ENCODE data around the gene DSCAM.

DNA sequence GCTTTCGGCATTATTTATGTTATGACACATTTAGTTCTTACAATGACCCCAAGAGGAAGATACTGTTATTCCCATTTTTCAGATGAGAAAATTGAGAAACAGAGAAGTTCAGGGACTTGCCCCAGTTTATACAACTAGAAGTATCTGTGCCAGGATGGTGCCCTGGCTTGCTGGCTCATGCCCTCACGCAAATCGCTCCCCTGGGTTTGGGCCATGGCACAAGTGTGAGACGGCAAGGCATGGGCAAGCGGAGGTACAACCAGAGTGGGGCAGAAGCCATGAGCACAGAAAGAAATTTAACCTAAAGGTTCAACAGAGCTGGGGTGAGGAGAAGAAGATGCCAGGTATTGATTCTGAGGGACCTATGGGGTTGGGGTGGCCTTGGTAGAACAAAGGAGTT, 469.8 kb downstream of the DSCAM start:
- TF ChIP-seq, protein P1, sequence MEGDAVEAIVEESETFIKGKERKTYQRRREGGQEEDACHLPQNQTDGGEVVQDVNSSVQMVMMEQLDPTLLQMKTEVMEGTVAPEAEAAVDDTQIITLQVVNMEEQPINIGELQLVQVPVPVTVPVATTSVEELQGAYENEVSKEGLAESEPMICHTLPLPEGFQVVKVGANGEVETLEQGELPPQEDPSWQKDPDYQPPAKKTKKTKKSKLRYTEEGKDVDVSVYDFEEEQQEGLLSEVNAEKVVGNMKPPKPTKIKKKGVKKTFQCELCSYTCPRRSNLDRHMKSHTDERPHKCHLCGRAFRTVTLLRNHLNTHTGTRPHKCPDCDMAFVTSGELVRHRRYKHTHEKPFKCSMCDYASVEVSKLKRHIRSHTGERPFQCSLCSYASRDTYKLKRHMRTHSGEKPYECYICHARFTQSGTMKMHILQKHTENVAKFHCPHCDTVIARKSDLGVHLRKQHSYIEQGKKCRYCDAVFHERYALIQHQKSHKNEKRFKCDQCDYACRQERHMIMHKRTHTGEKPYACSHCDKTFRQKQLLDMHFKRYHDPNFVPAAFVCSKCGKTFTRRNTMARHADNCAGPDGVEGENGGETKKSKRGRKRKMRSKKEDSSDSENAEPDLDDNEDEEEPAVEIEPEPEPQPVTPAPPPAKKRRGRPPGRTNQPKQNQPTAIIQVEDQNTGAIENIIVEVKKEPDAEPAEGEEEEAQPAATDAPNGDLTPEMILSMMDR (IDR thresholded peaks at IDR 0.05): no peak
- TF ChIP-seq POLR2A (IDR thresholded peaks at IDR 0.05): no peak
- TF ChIP-seq EP300 (IDR thresholded peaks at IDR 0.05): no peak
